HFF-Myc (cell line): Measurements from ENCODE around the gene PLEKHA5.

ENCODE experiments used
- DNase-seq: peaks from one replicate; pipeline ENCODE4 v3.0.0-alpha.2; 2011; ENCODE audit warnings: low read depth; ENCODE audit errors: extremely low read depth
- H3K4me3 ChIP-seq: replicated peaks from 2 replicates; pipeline ENCODE4 v1.5.1; 2011; ENCODE audit warnings: low read depth, mild to moderate bottlenecking, control low read depth, low read length
- CTCF ChIP-seq: IDR thresholded peaks from 2 replicates; pipeline ENCODE4 v1.5.1; 2012; ENCODE audit warnings: mild to moderate bottlenecking, low read depth, low read length, control low read depth; ENCODE audit errors: missing control alignments

Gene PLEKHA5

GRCh38 chr12:19155981-19156734 lies 26.6 kb downstream of the PLEKHA5 start:
- H3K4me3 ChIP-seq, result no peak overlapping the region
- no peak for DNase-seq
- no peak for TF ChIP-seq CTCF

GRCh38 chr12:19158923-19159322 lies 29.4 kb downstream of the PLEKHA5 start:
- no peak overlapping the region for H3K4me3 ChIP-seq
- no peak for TF ChIP-seq CTCF
- DNase-seq, result no peak

GRCh38 chr12:19161216-19161615 lies 31.7 kb downstream of the PLEKHA5 start:
- no peak overlapping the region for H3K4me3 ChIP-seq
- no peak for DNase-seq
- no peak for TF ChIP-seq CTCF

DNA sequence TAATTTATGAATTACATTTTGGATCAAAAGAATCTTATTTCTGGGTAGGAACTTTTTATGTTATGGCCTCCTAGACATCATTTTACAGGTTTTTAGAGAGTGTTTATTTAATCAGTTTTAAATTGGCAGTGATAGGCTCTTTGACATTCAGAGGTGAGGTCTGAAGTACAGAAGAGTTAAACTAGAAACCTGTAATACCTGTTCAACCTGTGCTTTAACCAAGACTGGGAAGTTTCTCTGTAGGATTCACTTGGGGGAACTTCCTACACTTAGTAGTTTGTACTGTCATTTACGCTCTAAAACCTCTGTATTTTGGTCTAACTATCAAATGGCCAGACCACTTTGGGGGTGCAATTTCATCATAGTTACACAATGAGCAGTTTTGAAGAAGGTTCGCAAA lies 35.9 kb downstream of the PLEKHA5 start:
- no peak for DNase-seq
- H3K4me3 ChIP-seq, result no peak overlapping the region
- no peak for TF ChIP-seq CTCF

- TF ChIP-seq CTCF, result no peak
- no peak overlapping the region for H3K4me3 ChIP-seq
- DNase-seq, result no peak
Measured at GRCh38 chr12:19166387-19166786, 36.9 kb downstream of the PLEKHA5 start.

GRCh38 chr12:19166956-19167355 lies 37.4 kb downstream of the PLEKHA5 start:
- no peak for DNase-seq
- no peak for TF ChIP-seq CTCF
- no peak overlapping the region for H3K4me3 ChIP-seq

- DNase-seq, result no peak
- H3K4me3 ChIP-seq, result no peak overlapping the region
- TF ChIP-seq CTCF, result no peak
Measured at GRCh38 chr12:19167708-19168107, 38.2 kb downstream of the PLEKHA5 start.
